Measurements from ENCODE around the gene RDH14. TPM values are rescaled to one million over a fixed set of nuclear protein-coding genes. Genes with fewer than 3 reads are reported as not detected.

Gene RDH14
- total RNA-seq, 2 donors from 2014 or later: 21.9 to 22.7 TPM

- intact Hi-C loops (cut with DNase I, micrococcal nuclease): no loop called here
- ATAC-seq: no peak
- no peak for DNase-seq
Measured at GRCh38 chr2:18580606-18581005, 20.2 kb upstream of the RDH14 start.

- no peak for DNase-seq
- intact Hi-C loops (cut with DNase I, micrococcal nuclease): no loop called here
- ATAC-seq: no peak
Measured at GRCh38 chr2:18578033-18578432, 17.6 kb upstream of the RDH14 start.

- intact Hi-C loops (cut with DNase I, micrococcal nuclease): no loop called here
Measured at GRCh38 chr2:18566145-18566769, 5.8 kb upstream of the RDH14 start.

GRCh38 chr2:18560797-18561085, 288 bp upstream of the RDH14 start:
- ATAC-seq: no peak
- no peak for DNase-seq
- intact Hi-C loops (cut with DNase I, micrococcal nuclease): no loop called here

More at GRCh38 chr2:18566145-18566769, 5.8 kb upstream of the RDH14 start:
- ATAC-seq: no peak
- no peak for DNase-seq

- ATAC-seq: peak; percentile 0
- DNase-seq: peak in 1 of 2 donors; percentile 24
- intact Hi-C loops (cut with DNase I, micrococcal nuclease): no loop called here
Measured at GRCh38 chr2:18559531-18560030, 872 bp downstream of the RDH14 start.

- ATAC-seq (no peak), DNase-seq (no peak)
Measured at GRCh38 chr2:18558458-18558857, 2.0 kb downstream of the RDH14 start.

GRCh38 chr2:18557121-18557520, 3.3 kb downstream of the RDH14 start:
- DNase-seq: no peak
- ATAC-seq: no peak
- intact Hi-C loops (cut with DNase I, micrococcal nuclease): no loop called here

More at GRCh38 chr2:18558458-18558857, 2.0 kb downstream of the RDH14 start:
- intact Hi-C loops (cut with DNase I, micrococcal nuclease): no loop called here

- no peak for DNase-seq
- intact Hi-C loops (cut with DNase I, micrococcal nuclease): no loop called here
- ATAC-seq: no peak
Measured at GRCh38 chr2:18552351-18553077, 7.9 kb downstream of the RDH14 start.

- DNase-seq (no peak), ATAC-seq (no peak)
- intact Hi-C loops (cut with DNase I, micrococcal nuclease): no loop called here
Measured at GRCh38 chr2:18551623-18552022, 8.8 kb downstream of the RDH14 start.

- intact Hi-C loops (cut with DNase I, micrococcal nuclease): no loop called here
- no peak for ATAC-seq
- no peak for DNase-seq
Measured at GRCh38 chr2:18551169-18551568, 9.3 kb downstream of the RDH14 start.

- intact Hi-C loops (cut with DNase I, micrococcal nuclease): no loop called here
- ATAC-seq: no peak
Measured at GRCh38 chr2:18550433-18550832, 10.0 kb downstream of the RDH14 start.

GRCh38 chr2:18549083-18549482, 11.4 kb downstream of the RDH14 start:
- intact Hi-C loops (cut with DNase I, micrococcal nuclease): no loop called here
- ATAC-seq (no peak), DNase-seq (no peak)

More at GRCh38 chr2:18550433-18550832, 10.0 kb downstream of the RDH14 start:
- no peak for DNase-seq

GRCh38 chr2:18548621-18549020, 11.8 kb downstream of the RDH14 start:
- no peak for DNase-seq
- no peak for ATAC-seq
- intact Hi-C loops (cut with DNase I, micrococcal nuclease): no loop called here

- no peak for ATAC-seq
Measured at GRCh38 chr2:18546567-18546966, 13.9 kb downstream of the RDH14 start.

GRCh38 chr2:18545384-18545783, 15.1 kb downstream of the RDH14 start:
- intact Hi-C loops (cut with DNase I, micrococcal nuclease): no loop called here

More at GRCh38 chr2:18546567-18546966, 13.9 kb downstream of the RDH14 start:
- intact Hi-C loops (cut with DNase I, micrococcal nuclease): no loop called here
- DNase-seq: no peak

GRCh38 chr2:18544171-18544570, 16.3 kb downstream of the RDH14 start:
- intact Hi-C loops (cut with DNase I, micrococcal nuclease): no loop called here
- ATAC-seq (no peak), DNase-seq (no peak)

More at GRCh38 chr2:18545384-18545783, 15.1 kb downstream of the RDH14 start:
- ATAC-seq: no peak
- no peak for DNase-seq

- intact Hi-C loops (cut with DNase I, micrococcal nuclease): no loop called here
- DNase-seq: no peak
Measured at GRCh38 chr2:18540872-18541271, 19.6 kb downstream of the RDH14 start.

GRCh38 chr2:18536697-18537096, 23.8 kb downstream of the RDH14 start:
- ATAC-seq: no peak
- intact Hi-C loops (cut with DNase I, micrococcal nuclease): no loop called here

More at GRCh38 chr2:18540872-18541271, 19.6 kb downstream of the RDH14 start:
- no peak for ATAC-seq

GRCh38 chr2:18536100-18536499, 24.4 kb downstream of the RDH14 start:
- no peak for ATAC-seq
- intact Hi-C loops (cut with DNase I, micrococcal nuclease): no loop called here
- DNase-seq: no peak

More at GRCh38 chr2:18536697-18537096, 23.8 kb downstream of the RDH14 start:
- DNase-seq: no peak

GRCh38 chr2:18531194-18531593, 29.3 kb downstream of the RDH14 start:
- no peak for DNase-seq
- intact Hi-C loops (cut with DNase I, micrococcal nuclease): no loop called here
- no peak for ATAC-seq

All from left colon (tissue), 2 donors.